Measurements from ENCODE around the gene B4GALT2. TPM values are rescaled to one million over a fixed set of nuclear protein-coding genes. Genes with fewer than 3 reads are reported as not detected.

Gene B4GALT2
- total RNA-seq, 1 donor from 2014 or later = 66.3 TPM

GRCh38 chr1:43983253-43983899 lies 4.4 kb downstream of the B4GALT2 start:
- DNase-seq (ENCODE audit: low spot score) = no peak

GRCh38 chr1:43984855-43985254 lies 5.8 kb downstream of the B4GALT2 start:
- no peak for DNase-seq (ENCODE audit: low spot score)

- DNase-seq (ENCODE audit: low spot score) = no peak
These were observed 7.1 kb downstream of the B4GALT2 start for GRCh38 chr1:43985984-43986595.

GRCh38 chr1:43986712-43987111 lies 7.7 kb downstream of the B4GALT2 start:
- DNase-seq (ENCODE audit: low spot score) = no peak

GRCh38 chr1:43987159-43987902 lies 8.3 kb downstream of the B4GALT2 start:
- no peak for DNase-seq (ENCODE audit: low spot score)

- no peak for DNase-seq (ENCODE audit: low spot score)
These were observed 11.5 kb downstream of the B4GALT2 start for GRCh38 chr1:43990271-43991199.

GRCh38 chr1:43991200-43991475 lies 12.1 kb downstream of the B4GALT2 start:
- DNase-seq (ENCODE audit: low spot score) = no peak

GRCh38 chr1:43991476-43992231 lies 12.6 kb downstream of the B4GALT2 start, which contains the start of gene CCDC24:
Gene CCDC24 (plus strand): TSS chr1:43991599. CDS start chr1:43991879, 280 bp downstream.
- peak; percentile 97 for DNase-seq (ENCODE audit: low spot score)

GRCh38 chr1:43992232-43992995 lies 13.4 kb downstream of the B4GALT2 start:
- no peak for DNase-seq (ENCODE audit: low spot score)

- DNase-seq (ENCODE audit: low spot score) = no peak
These were observed 14.3 kb downstream of the B4GALT2 start for GRCh38 chr1:43993206-43993914.

- DNase-seq (ENCODE audit: low spot score) = no peak
These were observed 15.1 kb downstream of the B4GALT2 start for GRCh38 chr1:43994071-43994470.

GRCh38 chr1:43994794-43995790 lies 16.1 kb downstream of the B4GALT2 start:
- no peak for DNase-seq (ENCODE audit: low spot score)

GRCh38 chr1:43995984-43996732 lies 17.1 kb downstream of the B4GALT2 start:
- no peak for DNase-seq (ENCODE audit: low spot score)

GRCh38 chr1:43996733-43997115 lies 17.7 kb downstream of the B4GALT2 start:
- no peak for DNase-seq (ENCODE audit: low spot score)

GRCh38 chr1:43997295-43997999 lies 18.4 kb downstream of the B4GALT2 start:
- no peak for DNase-seq (ENCODE audit: low spot score)

GRCh38 chr1:43998000-43998378 lies 19.0 kb downstream of the B4GALT2 start:
- no peak for DNase-seq (ENCODE audit: low spot score)

GRCh38 chr1:43999455-43999854 lies 20.4 kb downstream of the B4GALT2 start:
- no peak for DNase-seq (ENCODE audit: low spot score)
